DOHH2 (cell line): ENCODE measurements around the gene TMEM39A.

ENCODE experiments used
- H3F3A ChIP-seq: fragments of 200-600 bp; sonication (generic), shearing (Covaris generic); 2 replicates; pipeline ENCODE4 v1.6.0; 2016; ENCODE audit warnings: antibody characterized with exemption, mild to moderate bottlenecking; ENCODE audit not compliant: control insufficient read depth, insufficient read depth
- H3K27ac ChIP-seq: fragments of 200-600 bp; sonication (generic); 2 replicates; pipeline ENCODE4 v1.5.1; 2014; ENCODE audit warnings: low read depth, mild to moderate bottlenecking, low read length, moderate library complexity
- H3K27me3 ChIP-seq: fragments of 200-600 bp; sonication (generic); 2 replicates; pipeline ENCODE4 v1.6.1; 2014; ENCODE audit warnings: mild to moderate bottlenecking, low read length, mixed read lengths; ENCODE audit not compliant: control insufficient read depth
- H3K36me3 ChIP-seq: fragments of 200-600 bp; sonication (generic); 2 replicates; pipeline ENCODE4 v1.6.1; 2014; ENCODE audit warnings: mild to moderate bottlenecking, low read length, moderate library complexity, mixed read lengths; ENCODE audit not compliant: control insufficient read depth
- H3K4me1 ChIP-seq: fragments of 200-600 bp; sonication (generic); 2 replicates; pipeline ENCODE4 v1.6.1; 2014; ENCODE audit warnings: mild to moderate bottlenecking, low read length, mixed read lengths; ENCODE audit not compliant: control insufficient read depth
- H3K4me2 ChIP-seq: fragments of 200-600 bp; sonication (generic); 2 replicates; pipeline ENCODE4 v1.6.0; 2014; ENCODE audit warnings: mild to moderate bottlenecking, low read length, moderate library complexity
- H3K4me3 ChIP-seq: fragments of 200-600 bp; sonication (generic); 2 replicates; pipeline ENCODE4 v1.5.1; 2014; ENCODE audit warnings: mild to moderate bottlenecking, low read length, mixed read lengths
- H3K79me2 ChIP-seq: fragments of 200-600 bp; sonication (generic); 2 replicates; pipeline ENCODE4 v1.6.1; 2014; ENCODE audit warnings: mild to moderate bottlenecking, low read length, mixed read lengths; ENCODE audit not compliant: control insufficient read depth
- H3K9me2 ChIP-seq: fragments of 200-600 bp; sonication (generic); replicated peaks from 2 replicates; pipeline ENCODE4 v1.6.1; 2014; ENCODE audit warnings: mild to moderate bottlenecking, low read length, mixed read lengths; ENCODE audit not compliant: control insufficient read depth
- H3K9me3 ChIP-seq: fragments of 200-600 bp; sonication (generic); 2 replicates; pipeline ENCODE4 v1.6.1; 2014; ENCODE audit warnings: antibody characterized with exemption, low read length, mixed read lengths; ENCODE audit not compliant: control insufficient read depth, insufficient read depth
- H4K20me1 ChIP-seq: fragments of 200-600 bp; sonication (generic); 2 replicates; pipeline ENCODE4 v1.6.0; 2014; ENCODE audit warnings: low read depth, mild to moderate bottlenecking, antibody characterized with exemption, low read length, moderate library complexity; ENCODE audit not compliant: control insufficient read depth, insufficient read depth
- CTCF ChIP-seq: fragments of 200-600 bp; sonication (generic); IDR thresholded peaks from one replicate; pipeline ENCODE4 v1.5.1; 2014; ENCODE audit warnings: antibody characterized with exemption, mild to moderate bottlenecking, low read depth, low read length; ENCODE audit not compliant: poor library complexity, severe bottlenecking
- EZH2phosphoT487 ChIP-seq: fragments of 200-600 bp; sonication (generic); IDR thresholded peaks from 2 replicates; pipeline ENCODE4 v1.6.1; 2017; ENCODE audit warnings: borderline replicate concordance, mild to moderate bottlenecking, antibody characterized with exemption, low read length, moderate library complexity, mixed read lengths

The TMEM39A gene

GRCh38 chr3:119498186-119499011, 35.0 kb upstream of the TMEM39A start, which contains the start of gene TIMMDC1:
TSS of gene TIMMDC1 (plus strand) at chr3:119498547. CDS start at chr3:119498734, 187 bp downstream.
- Histone ChIP-seq H4K20me1 (no peaks in the 10 kb centered on the region), H3K27ac (peak within 1 kb of the TSS; percentile 46), H3K9me2 (no peaks in the 10 kb centered on the region), H3K4me2 (peak within 1 kb of the TSS; percentile 94), H3K27me3 (no peaks in the 10 kb centered on the region), H3K4me3 (peak within 1 kb of the TSS; percentile 92), H3K36me3 (peaks cover 36% of the 10 kb centered on the region), H3K9me3 (no peaks in the 10 kb centered on the region), H3F3A (no peaks in the 10 kb centered on the region), H3K79me2 (peaks cover 52% of the 10 kb centered on the region), H3K4me1 (peaks cover 28% of the 10 kb centered on the region)
- TF ChIP-seq CTCF (no peak), EZH2phosphoT487 (no peak)

- no peaks in the 10 kb centered on the region for H3F3A ChIP-seq
- H3K9me2 ChIP-seq = no peaks in the 10 kb centered on the region
- no peaks in the 10 kb centered on the region for H3K27me3 ChIP-seq
- peaks cover 31% of the 10 kb centered on the region for H3K36me3 ChIP-seq
- H3K4me1 ChIP-seq = peaks cover 28% of the 10 kb centered on the region
- H4K20me1 ChIP-seq = no peaks in the 10 kb centered on the region
- H3K4me3 ChIP-seq = peak overlapping the region; percentile 92
- H3K9me3 ChIP-seq = no peaks in the 10 kb centered on the region
- 0 out of 2 replicates have a peak overlapping the region, but pooled peaks have one; percentile 28 for H3K27ac ChIP-seq
- H3K79me2 ChIP-seq = peaks cover 49% of the 10 kb centered on the region
- peak overlapping the region; percentile 94 for H3K4me2 ChIP-seq
- no peak for TF ChIP-seq CTCF
- TF ChIP-seq EZH2phosphoT487 = no peak
Observed at GRCh38 chr3:119497820-119498185, 34.4 kb upstream of the TMEM39A start.

GRCh38 chr3:119494597-119494996, 31.2 kb upstream of the TMEM39A start:
- TF ChIP-seq CTCF (no peak), EZH2phosphoT487 (no peak)
- no peaks in the 10 kb centered on the region for H3K27me3 ChIP-seq
- peaks cover 10% of the 10 kb centered on the region for H3K4me1 ChIP-seq
- no peaks in the 10 kb centered on the region for H4K20me1 ChIP-seq
- no peaks in the 10 kb centered on the region for H3F3A ChIP-seq
- H3K4me3 ChIP-seq = no peak overlapping the region
- H3K9me2 ChIP-seq = no peaks in the 10 kb centered on the region
- H3K36me3 ChIP-seq = peaks cover 23% of the 10 kb centered on the region
- H3K4me2 ChIP-seq = no peak overlapping the region
- H3K9me3 ChIP-seq = no peaks in the 10 kb centered on the region
- peaks cover 23% of the 10 kb centered on the region for H3K79me2 ChIP-seq
- H3K27ac ChIP-seq = no peak overlapping the region
